PC-9 (cell line): ENCODE measurements around the gene SPDYC. TPM values are rescaled to one million over a fixed set of nuclear protein-coding genes. Genes with fewer than 3 reads are reported as not detected.

Source experiments
- BruUV-seq: library from RNA; stranded (reverse); fragments of 400-500 nt; replicated peaks from 2 replicates; lab custom pipeline; 2021; lab: Mats Ljungman, UMichigan
- CTCF ChIA-PET: fragments of 300-600 bp; sonication (Branson Sonifier 250); formaldehyde crosslinking; loops from one replicate; lab custom pipeline; 2022; ENCODE audit warnings: antibody characterized with exemption; lab: Charles Lee
- POLR2A ChIA-PET: fragments of 300-600 bp; sonication (Branson Sonifier 250); formaldehyde crosslinking; loops from one replicate; lab custom pipeline; 2022; ENCODE audit warnings: antibody characterized with exemption; ENCODE audit not compliant: unreplicated experiment; lab: Charles Lee
- DNase-seq, 2 experiments: peaks; one replicate each; pipeline versions ENCODE4 v3.0.0 to v3.0.0-alpha.2; 2015 to 2022; ENCODE audit warnings: mixed read lengths in 1 of 2
- H2AFZ ChIP-seq: fragments of 200-600 bp; sonication (generic); 2 replicates; pipeline ENCODE4 v1.8.1; 2017; ENCODE audit warnings: antibody characterized with exemption
- H3F3A ChIP-seq: fragments of 200-600 bp; sonication (generic); 2 replicates; pipeline ENCODE4 v1.8.1; 2017; ENCODE audit warnings: antibody characterized with exemption, mild to moderate bottlenecking, low read depth; ENCODE audit not compliant: insufficient read depth
- H3K27ac ChIP-seq: fragments of 200-600 bp; sonication (generic); 2 replicates; pipeline ENCODE4 v1.6.1; 2016; ENCODE audit warnings: mixed run types
- H3K27me3 ChIP-seq: fragments of 200-600 bp; sonication (generic); 2 replicates; pipeline ENCODE4 v1.6.1; 2016; ENCODE audit warnings: low read depth, mixed run types; ENCODE audit not compliant: insufficient read depth
- H3K36me3 ChIP-seq: fragments of 200-600 bp; sonication (generic); 2 replicates; pipeline ENCODE4 v1.6.1; 2016; ENCODE audit warnings: low read depth, mixed run types
- H3K4me1 ChIP-seq: fragments of 200-600 bp; sonication (generic); replicated peaks from 2 replicates; pipeline ENCODE4 v1.6.1; 2016; ENCODE audit warnings: mixed run types; ENCODE audit not compliant: insufficient read depth
- H3K4me2 ChIP-seq: fragments of 200-600 bp; sonication (generic); 2 replicates; pipeline ENCODE4 v1.6.1; 2017; ENCODE audit warnings: mixed run types
- H3K4me3 ChIP-seq: fragments of 200-600 bp; sonication (generic); 2 replicates; pipeline ENCODE4 v1.6.1; 2016; ENCODE audit warnings: mixed run types
- H3K79me2 ChIP-seq: fragments of 200-600 bp; sonication (generic); 2 replicates; pipeline ENCODE4 v1.6.1; 2017; ENCODE audit warnings: low read depth, mixed run types
- H3K9me2 ChIP-seq: fragments of 200-600 bp; sonication (generic); 2 replicates; pipeline ENCODE4 v1.8.1; 2017; ENCODE audit warnings: mild to moderate bottlenecking; ENCODE audit not compliant: insufficient read depth
- H3K9me3 ChIP-seq: fragments of 200-600 bp; sonication (generic); 2 replicates; pipeline ENCODE4 v1.8.1; 2016; ENCODE audit warnings: low read depth; ENCODE audit not compliant: insufficient read depth
- H4K20me1 ChIP-seq: fragments of 200-600 bp; sonication (generic); 2 replicates; pipeline ENCODE4 v1.8.1; 2017; ENCODE audit not compliant: insufficient read depth
- EZH2 ChIP-seq: fragments of 200-600 bp; sonication (generic); IDR thresholded peaks from 2 replicates; pipeline ENCODE4 v1.8.0; 2017; ENCODE audit warnings: antibody characterized with exemption, low read depth
- intact Hi-C: fragments of 100-400 bp; cut with micrococcal nuclease; formaldehyde crosslinking; loops from one replicate; pipeline ENCODE4 v1.10.0; 2022; ENCODE audit not compliant: unreplicated experiment
- total RNA-seq: library from RNA; stranded (reverse); gene quantifications from 2 replicates; pipeline ENCODE4 v1.2.3, GENCODE V29; 2021
- TF ChIP-seq, protein P1 (sequence below): fragments of 200-600 bp; sonication (generic); conservative IDR thresholded peaks from 2 replicates; pipeline ENCODE4 v1.6.1; 2017; ENCODE audit warnings: mixed run types, antibody characterized with exemption, mild to moderate bottlenecking, moderate library complexity

Gene SPDYC
- total RNA-seq, 1 experiment from 2014 or later, result not detected

DNA sequence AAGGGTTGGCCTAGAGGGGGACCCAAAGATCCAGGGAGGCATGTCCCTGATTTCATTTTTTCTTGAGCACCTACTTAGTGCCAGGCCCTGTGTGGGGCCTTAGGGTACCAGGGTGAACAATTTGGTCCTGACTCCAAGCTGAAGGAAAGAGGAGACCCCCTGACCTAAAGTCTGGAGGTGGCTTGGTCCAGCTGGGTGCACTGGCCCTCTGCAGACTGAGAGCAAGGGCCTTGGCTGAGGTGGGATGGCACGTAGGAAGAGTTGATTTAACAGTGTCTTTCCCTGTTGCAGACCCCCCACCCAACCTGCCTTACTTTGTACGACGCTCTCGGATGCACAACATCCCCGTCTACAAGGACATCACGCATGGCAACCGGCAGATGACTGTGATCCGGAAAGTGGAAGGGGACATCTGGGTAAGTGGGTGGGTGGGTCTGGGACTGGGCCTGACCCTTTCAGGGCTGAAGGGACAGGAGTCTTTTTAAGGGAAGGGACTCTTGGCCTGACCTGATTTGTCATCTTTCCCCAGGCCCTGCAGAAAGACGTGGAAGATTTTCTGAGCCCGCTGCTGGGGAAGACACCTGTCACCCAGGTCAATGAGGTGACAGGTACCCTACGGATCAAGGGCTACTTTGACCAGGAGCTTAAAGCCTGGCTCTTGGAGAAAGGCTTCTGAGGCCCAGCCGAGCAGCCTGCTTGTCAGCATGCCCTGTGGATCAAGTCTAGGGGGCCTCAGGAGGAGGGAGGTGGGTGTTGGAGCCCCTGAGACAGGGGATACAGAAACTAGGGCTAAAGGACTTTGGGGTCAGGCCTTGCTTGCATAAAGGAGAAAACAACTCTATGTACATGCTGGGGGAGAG is 44.6 kb upstream of the SPDYC start:
- BruUV-seq, result no TSS peak
- Histone ChIP-seq H3K4me3 (no peak overlapping the region), H3K27me3 (no peaks in the 10 kb centered on the region), H2AFZ (no peak overlapping the region), H3K36me3 (peaks cover 48% of the 10 kb centered on the region), H3K9me3 (no peaks in the 10 kb centered on the region), H3K79me2 (peaks cover 42% of the 10 kb centered on the region), H3K27ac (no peak overlapping the region), H3K4me1 (peaks cover 25% of the 10 kb centered on the region), H3K9me2 (no peaks in the 10 kb centered on the region), H3K4me2 (no peak overlapping the region), H3F3A (peaks cover 73% of the 10 kb centered on the region), H4K20me1 (peaks cover 18% of the 10 kb centered on the region; the same call in 1 of the 2 replicates)
- ChIA-PET POLR2A (no interaction called here), CTCF (no interaction called here)
- intact Hi-C loops, result no loop called here
- TF ChIP-seq, protein P1, sequence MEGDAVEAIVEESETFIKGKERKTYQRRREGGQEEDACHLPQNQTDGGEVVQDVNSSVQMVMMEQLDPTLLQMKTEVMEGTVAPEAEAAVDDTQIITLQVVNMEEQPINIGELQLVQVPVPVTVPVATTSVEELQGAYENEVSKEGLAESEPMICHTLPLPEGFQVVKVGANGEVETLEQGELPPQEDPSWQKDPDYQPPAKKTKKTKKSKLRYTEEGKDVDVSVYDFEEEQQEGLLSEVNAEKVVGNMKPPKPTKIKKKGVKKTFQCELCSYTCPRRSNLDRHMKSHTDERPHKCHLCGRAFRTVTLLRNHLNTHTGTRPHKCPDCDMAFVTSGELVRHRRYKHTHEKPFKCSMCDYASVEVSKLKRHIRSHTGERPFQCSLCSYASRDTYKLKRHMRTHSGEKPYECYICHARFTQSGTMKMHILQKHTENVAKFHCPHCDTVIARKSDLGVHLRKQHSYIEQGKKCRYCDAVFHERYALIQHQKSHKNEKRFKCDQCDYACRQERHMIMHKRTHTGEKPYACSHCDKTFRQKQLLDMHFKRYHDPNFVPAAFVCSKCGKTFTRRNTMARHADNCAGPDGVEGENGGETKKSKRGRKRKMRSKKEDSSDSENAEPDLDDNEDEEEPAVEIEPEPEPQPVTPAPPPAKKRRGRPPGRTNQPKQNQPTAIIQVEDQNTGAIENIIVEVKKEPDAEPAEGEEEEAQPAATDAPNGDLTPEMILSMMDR, result no peak
- TF ChIP-seq EZH2, result no peak
- DNase-seq, result no peak

DNA sequence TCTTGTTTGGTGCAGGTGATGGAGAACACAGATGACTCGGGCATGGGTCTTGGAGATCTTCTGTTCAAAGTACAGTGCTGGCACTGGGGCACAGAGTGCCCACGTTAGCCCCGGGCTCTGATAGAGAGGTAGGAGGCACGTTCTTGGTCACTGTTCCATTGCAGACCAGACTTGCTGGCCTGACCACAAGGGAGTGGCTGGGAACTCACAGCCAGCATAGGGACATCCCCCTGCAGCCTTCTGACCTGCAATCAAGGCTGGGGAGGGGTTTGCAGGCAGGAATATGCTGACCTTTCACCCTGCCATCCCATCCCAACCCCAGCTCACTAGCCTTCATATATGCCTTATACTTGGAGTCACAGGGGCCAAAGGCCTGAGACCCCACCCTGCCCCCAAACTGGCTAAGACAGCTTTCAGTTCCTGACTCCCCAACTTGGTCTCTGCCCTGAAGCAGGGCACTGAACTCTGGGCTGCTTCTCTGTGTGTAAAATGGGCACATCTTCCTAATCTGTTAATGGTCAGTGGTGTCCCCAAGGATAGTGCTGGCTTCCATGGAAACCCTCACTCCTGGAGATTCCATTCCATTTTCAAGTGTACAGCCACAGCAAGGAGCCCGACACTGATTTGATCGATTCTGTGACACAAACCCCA is 43.3 kb upstream of the SPDYC start:
- Histone ChIP-seq H3K4me3 (no peak overlapping the region), H3K36me3 (peaks cover 52% of the 10 kb centered on the region), H3F3A (peaks cover 72% of the 10 kb centered on the region), H3K4me2 (no peak overlapping the region), H3K79me2 (peaks cover 34% of the 10 kb centered on the region), H4K20me1 (peaks cover 25% of the 10 kb centered on the region), H3K4me1 (peaks cover 17% of the 10 kb centered on the region), H2AFZ (no peak overlapping the region), H3K27me3 (no peaks in the 10 kb centered on the region), H3K9me3 (no peaks in the 10 kb centered on the region), H3K27ac (no peak overlapping the region), H3K9me2 (no peaks in the 10 kb centered on the region)
- no peak for DNase-seq
- intact Hi-C loops, result no loop called here
- TF ChIP-seq, protein P1, result no peak
- TF ChIP-seq EZH2, result no peak
- no TSS peak for BruUV-seq
- ChIA-PET POLR2A (interaction anchor here (0.7 to 0.9 kb wide), 2 partner anchors 17 to 205 kb away, joined by 6 to 8 read pairs; no protein-coding TSS in a partner anchor), CTCF (no interaction called here)

DNA sequence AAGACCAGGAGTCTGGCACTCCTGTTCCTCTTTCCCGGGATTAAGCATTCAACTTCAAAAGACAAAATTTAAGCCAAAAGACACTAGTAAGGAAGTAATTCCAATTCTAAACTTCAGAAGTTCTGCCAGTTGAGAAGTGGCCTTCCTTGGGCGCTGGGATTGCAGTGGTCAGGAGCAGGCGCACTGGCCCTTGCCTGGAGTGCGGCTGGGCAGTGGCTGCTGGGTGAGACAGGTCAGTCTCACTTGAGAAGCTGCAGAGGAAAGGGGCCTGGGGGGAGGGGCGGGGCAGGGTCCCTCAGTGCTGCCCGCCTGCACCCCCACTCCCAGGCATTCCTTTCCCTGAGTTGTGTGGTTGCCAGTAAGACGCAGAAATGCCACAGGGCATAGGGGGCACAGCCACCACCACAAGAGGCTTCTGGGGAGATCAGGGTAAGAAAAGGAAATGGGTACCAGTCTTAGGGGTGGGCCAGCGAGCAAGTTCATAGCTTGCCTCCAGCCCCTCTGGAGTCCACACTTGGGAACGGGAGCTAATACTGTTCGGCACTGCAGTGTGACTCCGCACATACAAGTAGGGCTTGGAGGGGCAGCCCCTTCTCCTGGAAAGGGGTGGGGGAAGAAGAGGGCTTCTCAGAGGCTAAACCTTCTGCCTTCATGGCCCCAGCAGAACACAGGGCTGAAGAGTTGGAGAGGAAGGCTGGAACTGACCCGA is 42.4 kb upstream of the SPDYC start:
- H3K27me3 ChIP-seq, result no peaks in the 10 kb centered on the region
- ChIA-PET POLR2A (interaction anchor here (0.6 to 0.9 kb wide), 3 partner anchors 16 to 165 kb away, joined by 3 to 6 read pairs (median 3); no protein-coding TSS in a partner anchor), CTCF (no interaction called here)
- H3K27ac ChIP-seq, result no peak overlapping the region
- H3K9me2 ChIP-seq, result no peaks in the 10 kb centered on the region
- H3K4me2 ChIP-seq, result no peak overlapping the region
- H3K9me3 ChIP-seq, result no peaks in the 10 kb centered on the region
- H3K4me1 ChIP-seq, result peaks cover 19% of the 10 kb centered on the region
- H3K79me2 ChIP-seq, result peaks cover 37% of the 10 kb centered on the region
- H4K20me1 ChIP-seq, result peaks cover 34% of the 10 kb centered on the region
- no peak for DNase-seq
- no TSS peak for BruUV-seq
- peaks cover 60% of the 10 kb centered on the region for H3K36me3 ChIP-seq
- TF ChIP-seq EZH2, result no peak
- TF ChIP-seq, protein P1, result no peak
- H3F3A ChIP-seq, result peaks cover 74% of the 10 kb centered on the region
- H2AFZ ChIP-seq, result no peak overlapping the region
- H3K4me3 ChIP-seq, result no peak overlapping the region
- intact Hi-C loops, result no loop called here
